ENCODE data around the gene POLR2E.

DNA sequence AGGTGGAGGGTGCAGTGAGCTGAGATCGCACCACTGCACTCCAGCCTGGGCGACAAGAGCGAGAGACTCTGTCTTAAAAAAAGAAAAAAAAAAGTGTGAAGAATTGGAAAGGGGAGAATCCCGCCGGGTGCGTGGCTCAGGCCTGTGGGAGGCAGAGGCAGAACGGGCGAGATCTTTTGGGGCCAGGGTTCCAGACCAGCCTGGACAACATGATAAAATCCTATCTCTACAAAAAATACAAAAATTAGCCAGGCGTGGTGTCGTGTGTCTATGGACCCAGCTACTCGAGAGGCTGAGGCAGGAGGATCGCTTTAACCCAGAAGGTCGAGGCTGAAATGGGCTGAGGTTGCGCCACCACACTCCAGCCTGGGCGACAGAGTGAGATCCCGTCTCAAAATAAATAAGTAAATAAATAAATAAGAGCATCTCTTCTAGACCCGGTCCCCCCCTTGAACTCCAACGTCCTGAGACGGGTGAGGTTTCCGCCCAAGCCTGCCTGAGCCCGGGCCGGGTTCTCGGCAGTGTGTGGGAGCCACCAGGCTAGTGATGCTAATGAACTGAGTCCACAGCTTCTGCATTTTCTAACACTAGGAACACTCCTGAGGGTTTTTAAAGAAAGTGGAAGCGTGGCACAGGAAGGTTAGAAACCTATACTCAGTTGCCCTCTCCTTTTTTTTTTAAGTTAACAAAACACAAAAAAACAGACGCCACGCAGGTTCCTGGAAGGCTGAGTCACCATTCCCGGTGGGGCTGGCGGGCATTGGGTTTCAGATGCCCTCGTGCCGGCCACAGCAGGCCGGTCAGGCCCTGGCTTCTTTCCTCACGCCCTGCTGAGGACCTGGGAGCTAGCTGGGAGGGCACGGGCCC is 30.7 kb upstream of the POLR2E start:
- TF ChIP-seq, protein P1, sequence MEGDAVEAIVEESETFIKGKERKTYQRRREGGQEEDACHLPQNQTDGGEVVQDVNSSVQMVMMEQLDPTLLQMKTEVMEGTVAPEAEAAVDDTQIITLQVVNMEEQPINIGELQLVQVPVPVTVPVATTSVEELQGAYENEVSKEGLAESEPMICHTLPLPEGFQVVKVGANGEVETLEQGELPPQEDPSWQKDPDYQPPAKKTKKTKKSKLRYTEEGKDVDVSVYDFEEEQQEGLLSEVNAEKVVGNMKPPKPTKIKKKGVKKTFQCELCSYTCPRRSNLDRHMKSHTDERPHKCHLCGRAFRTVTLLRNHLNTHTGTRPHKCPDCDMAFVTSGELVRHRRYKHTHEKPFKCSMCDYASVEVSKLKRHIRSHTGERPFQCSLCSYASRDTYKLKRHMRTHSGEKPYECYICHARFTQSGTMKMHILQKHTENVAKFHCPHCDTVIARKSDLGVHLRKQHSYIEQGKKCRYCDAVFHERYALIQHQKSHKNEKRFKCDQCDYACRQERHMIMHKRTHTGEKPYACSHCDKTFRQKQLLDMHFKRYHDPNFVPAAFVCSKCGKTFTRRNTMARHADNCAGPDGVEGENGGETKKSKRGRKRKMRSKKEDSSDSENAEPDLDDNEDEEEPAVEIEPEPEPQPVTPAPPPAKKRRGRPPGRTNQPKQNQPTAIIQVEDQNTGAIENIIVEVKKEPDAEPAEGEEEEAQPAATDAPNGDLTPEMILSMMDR (conservative IDR thresholded peaks at IDR 0.05): no peak
- no peak for TF ChIP-seq EZH2 (IDR thresholded peaks at IDR 0.05; ENCODE audit: low read depth)
